GM12873 (cell line): Measurements from ENCODE around the gene HARBI1.

Experiments
- CTCF ChIP-seq: IDR thresholded peaks from 2 replicates; pipeline ENCODE4 v1.5.1; 2012; ENCODE audit warnings: low read depth, mild to moderate bottlenecking, moderate library complexity, low read length, control low read depth; ENCODE audit not compliant: insufficient read depth; ENCODE audit errors: missing control alignments

Gene HARBI1

GRCh38 chr11:46633291-46634217 is 16.5 kb upstream of the HARBI1 start:
- TF ChIP-seq CTCF: no peak

- no peak for TF ChIP-seq CTCF
Measured at GRCh38 chr11:46632502-46632901, 15.5 kb upstream of the HARBI1 start.

- TF ChIP-seq CTCF: no peak
Measured at GRCh38 chr11:46631676-46632075, 14.6 kb upstream of the HARBI1 start.

- TF ChIP-seq CTCF: no peak
Measured at GRCh38 chr11:46630237-46630636, 13.2 kb upstream of the HARBI1 start.

GRCh38 chr11:46628961-46629360 is 11.9 kb upstream of the HARBI1 start:
- no peak for TF ChIP-seq CTCF

GRCh38 chr11:46625406-46625805 is 8.4 kb upstream of the HARBI1 start:
- TF ChIP-seq CTCF: no peak

GRCh38 chr11:46618837-46619236 is 1.8 kb upstream of the HARBI1 start:
- TF ChIP-seq CTCF: no peak

- TF ChIP-seq CTCF: no peak
Measured at GRCh38 chr11:46617972-46618314, 916 bp upstream of the HARBI1 start.
